NCI-H526 (cell line): ENCODE results near the gene SNX21.
"Not testable (repeated sequence)": the region's sequence is repeated elsewhere in the genome, so short reads cannot be mapped to it uniquely, and the experiment has no call there.

Experiments
- DNase-seq, 2 experiments: peaks; one replicate each; lab custom pipeline; 2025; lab: John Stamatoyannopoulos, UW

The SNX21 gene

DNA sequence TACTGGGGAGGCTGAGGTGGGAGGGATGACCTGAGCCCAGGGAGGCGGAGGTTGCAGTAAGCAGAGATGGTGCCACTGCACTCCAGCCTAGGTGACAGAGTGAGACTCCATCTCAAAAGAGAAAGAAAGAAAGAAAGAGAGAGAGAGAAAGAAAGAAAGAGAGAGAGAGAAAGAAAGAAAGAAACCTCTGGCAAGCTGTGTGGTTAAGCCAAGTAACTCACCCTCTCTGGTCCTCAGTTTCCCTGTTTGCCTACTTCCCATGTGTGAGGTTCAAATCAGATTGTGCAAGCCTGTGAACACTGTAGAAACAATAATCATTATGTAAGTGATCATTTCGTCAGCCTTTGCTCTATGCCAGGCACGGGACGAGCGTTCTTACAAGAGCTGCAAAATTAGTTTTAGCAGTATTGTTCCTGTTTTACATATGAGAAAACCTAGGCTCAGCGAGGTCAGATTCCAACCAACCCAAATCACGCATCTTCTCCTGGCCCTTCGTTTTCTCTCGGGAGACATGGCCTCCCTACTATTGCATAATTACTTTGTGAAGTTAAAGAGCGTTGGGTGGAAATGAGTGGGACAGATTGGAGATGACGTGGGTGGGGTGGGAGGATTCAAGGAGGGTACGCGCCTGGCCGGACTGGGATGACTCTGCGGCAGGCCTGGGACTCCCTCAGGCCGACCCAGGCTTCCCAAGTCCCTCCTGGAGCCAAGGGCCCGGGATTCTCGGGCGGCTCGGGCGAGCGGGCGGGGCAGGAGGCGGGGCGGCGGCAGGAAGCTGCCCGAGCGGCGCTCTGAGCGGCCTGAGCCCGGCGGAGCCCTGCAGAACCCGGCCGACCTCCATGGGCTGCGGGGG is at the start of gene SNX21:
Gene SNX21 (plus strand): TSS at position 770 of the 853 bp plus-strand sequence. CDS start 121 bp downstream, outside the sequence.
- peak; percentile 53 to 88 for DNase-seq

DNA sequence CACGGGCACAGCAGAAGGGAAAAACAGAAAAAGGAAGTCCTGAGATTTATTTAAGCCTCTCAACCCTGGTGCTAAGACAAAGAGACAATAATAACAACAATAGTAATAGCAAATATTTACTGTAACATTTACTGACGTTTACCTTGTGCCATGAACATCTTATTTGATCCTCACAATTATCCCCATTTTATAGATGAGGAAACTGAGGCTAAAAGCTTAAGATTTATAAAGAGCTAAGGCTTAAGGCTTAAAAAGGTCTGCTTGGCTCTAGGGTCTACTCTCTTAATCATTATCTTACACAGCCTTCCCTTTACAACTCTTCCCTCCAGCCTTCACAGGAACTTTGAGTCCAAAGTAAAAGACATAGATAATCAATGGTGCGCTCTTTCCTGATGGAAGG is 45.2 kb upstream of the SNX21 start:
- DNase-seq: no peak

DNA sequence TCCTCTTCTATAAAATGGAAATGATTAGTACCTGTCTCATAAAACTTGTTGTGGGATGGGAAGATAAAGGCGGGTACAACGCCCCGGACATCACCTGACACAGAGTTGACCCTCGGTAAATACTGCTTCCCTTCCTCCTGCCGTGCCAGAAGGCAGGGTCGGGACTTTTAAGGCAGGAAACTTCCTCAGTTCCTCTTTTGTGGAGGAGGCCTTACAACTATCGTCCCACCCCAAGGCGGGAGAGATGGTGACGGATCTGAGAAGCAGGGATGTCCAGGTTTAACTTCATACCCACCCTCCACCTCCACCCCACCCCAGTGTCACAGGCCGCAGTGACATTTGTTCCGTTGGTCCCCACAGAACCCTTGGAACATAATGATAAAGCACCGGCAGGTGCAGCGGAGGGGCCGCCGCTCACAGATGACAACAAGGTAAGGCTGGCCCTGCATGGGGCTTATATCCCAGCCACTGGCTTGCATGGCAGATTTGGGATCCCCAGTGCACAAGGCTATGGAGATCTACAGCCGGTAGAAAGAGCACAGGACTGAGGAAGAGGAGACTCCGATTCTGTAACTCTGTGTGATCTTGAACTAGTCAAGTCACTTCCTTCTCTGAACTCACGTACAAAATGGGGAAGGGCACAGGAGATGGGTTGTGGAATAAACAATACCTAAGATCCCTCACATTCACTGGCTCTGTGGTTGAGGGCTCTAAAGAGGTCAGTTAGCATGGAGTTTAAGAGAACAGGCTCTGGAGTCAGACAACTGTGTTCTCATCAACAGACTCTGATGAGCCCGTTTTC is 41.1 kb upstream of the SNX21 start:
- no peak for DNase-seq

DNA sequence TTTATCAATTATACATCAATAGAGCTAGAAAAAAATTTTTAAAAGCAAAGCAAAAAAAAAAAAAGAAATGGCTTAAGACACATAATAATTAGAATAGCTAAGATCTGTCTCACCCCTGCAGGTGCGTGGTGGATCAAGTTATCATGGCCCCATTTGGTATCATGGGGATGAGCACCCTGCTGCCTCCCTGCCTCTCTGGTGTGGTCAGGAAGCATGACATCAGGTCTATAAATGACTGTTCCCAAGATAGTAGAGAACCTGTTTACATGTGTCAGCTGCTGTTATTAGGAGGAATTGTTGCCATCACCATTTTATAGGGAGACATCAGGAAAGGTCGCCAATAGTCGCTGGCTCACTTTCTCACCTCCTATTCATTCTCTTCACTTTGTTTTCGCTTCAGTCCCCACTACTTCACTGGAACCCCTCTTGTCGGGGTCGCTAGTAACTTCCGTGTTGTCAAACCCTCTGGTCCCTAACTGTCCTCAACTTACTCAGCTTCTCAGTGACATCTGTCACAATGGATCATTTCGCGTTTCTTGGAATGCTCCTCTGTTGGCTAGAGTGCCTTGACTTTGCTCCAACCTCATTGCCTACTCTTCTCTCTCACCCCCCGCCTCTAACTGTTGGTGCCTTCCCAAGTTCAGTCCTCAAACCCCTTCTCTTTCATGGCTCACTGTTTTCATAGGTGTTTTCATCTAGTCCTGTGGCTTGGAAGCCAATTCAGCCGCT is 37.1 kb upstream of the SNX21 start:
- no peak for DNase-seq

GRCh38 chr20:45797510-45797909 is 36.1 kb upstream of the SNX21 start:
- not testable (repeated sequence) for DNase-seq

DNA sequence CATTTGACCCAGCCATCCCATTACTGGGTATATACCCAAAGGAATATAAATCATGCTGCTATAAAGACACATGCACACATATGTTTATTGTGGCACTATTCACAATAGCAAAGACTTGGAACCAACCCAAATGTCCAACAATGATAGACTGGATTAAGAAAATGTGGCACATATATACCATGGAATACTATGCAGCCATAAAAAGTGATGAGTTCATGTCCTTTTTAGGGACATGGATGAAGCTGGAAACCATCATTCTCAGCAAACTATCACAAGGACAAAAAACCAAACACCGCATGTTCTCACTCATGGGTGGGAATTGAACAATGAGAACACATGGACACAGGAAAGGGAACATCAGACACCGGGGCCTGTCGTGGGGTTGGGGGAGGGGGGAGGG is 35.6 kb upstream of the SNX21 start:
- not testable (repeated sequence) for DNase-seq

GRCh38 chr20:45798935-45799642 is 34.5 kb upstream of the SNX21 start:
- DNase-seq: peak in 1 of 2 experiments; percentile 76

- no peak for DNase-seq
Measured at GRCh38 chr20:45801851-45802250, 31.7 kb upstream of the SNX21 start.

DNA sequence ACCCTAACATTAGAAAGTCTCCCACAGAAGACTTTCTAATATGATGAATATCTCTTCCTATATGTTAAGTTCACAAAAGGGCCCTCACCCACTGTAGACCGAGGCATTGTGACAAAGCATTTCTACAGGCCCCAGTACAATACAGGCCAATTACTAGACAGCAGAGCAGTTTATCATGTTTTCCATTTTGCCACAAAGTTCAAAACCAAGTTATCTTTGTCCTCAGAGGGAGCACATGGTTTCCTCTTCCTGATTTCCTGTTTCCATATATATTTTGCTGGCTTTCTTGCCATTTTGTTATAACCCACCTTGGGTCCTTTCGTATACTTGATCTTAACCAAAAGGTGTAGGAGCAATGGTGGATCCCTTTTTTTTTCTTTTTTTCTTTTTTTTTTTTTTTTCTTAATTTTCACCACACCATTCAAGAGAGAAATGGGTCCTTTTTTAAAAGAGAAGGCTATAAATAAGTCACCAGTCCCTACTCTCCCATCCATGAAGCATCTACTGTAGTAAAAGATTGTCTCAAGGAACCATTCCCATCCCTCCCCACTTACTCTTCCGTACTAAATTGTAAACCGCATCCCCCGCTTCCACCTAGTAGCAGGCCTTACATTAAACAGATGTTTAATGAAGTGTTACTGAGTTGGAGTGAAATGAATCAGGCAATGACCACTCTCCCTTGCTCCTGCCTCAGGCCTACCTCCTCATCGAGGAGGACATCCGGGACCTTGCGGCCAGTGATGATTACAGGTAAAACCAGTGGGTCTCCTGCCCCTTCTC is 23.2 kb upstream of the SNX21 start:
- DNase-seq: no peak

- peak; percentile 99 for DNase-seq
Measured at GRCh38 chr20:45812157-45813005, 21.2 kb upstream of the SNX21 start, which contains the start of gene UBE2C. TSS of gene UBE2C (plus strand) at chr20:45812644. CDS start at chr20:45812696, 52 bp downstream.

DNA sequence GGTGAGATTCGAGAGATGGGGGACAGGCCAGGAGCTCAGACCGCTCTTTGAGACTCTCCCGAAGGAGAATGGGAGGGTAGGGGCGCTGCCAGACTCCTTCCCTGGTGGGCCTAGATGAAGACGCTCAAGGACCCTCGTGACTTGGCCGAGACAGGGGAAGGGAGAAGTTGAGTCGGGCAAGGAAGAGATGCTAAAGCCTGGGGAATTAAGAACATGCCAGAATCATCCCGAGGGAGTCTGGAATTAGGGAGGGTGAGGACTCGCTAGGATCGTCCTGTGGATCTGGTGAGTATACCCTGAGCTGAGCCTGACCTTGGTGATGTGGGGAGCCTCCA is 20.6 kb upstream of the SNX21 start:
- no peak for DNase-seq

GRCh38 chr20:45813489-45813888 is 20.1 kb upstream of the SNX21 start:
- no peak for DNase-seq

DNA sequence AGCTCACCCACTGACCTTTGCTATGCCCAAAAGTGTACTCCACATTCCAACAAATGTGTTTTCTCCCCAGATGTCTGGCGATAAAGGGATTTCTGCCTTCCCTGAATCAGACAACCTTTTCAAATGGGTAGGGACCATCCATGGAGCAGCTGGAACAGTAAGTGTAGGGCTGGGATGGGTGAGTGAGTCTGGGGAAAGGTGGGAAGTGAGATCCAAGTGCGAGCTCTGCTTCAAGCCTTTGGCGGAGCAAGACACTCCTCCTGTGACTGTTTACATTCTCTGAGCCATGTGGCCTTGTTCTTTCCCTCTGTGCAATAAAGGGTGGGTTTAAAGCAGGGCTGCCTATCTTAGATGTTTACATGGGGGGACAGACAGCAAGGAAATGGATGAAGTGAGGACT is 19.3 kb upstream of the SNX21 start:
- DNase-seq: no peak

GRCh38 chr20:45816951-45817350 is 16.6 kb upstream of the SNX21 start:
- no peak for DNase-seq

DNA sequence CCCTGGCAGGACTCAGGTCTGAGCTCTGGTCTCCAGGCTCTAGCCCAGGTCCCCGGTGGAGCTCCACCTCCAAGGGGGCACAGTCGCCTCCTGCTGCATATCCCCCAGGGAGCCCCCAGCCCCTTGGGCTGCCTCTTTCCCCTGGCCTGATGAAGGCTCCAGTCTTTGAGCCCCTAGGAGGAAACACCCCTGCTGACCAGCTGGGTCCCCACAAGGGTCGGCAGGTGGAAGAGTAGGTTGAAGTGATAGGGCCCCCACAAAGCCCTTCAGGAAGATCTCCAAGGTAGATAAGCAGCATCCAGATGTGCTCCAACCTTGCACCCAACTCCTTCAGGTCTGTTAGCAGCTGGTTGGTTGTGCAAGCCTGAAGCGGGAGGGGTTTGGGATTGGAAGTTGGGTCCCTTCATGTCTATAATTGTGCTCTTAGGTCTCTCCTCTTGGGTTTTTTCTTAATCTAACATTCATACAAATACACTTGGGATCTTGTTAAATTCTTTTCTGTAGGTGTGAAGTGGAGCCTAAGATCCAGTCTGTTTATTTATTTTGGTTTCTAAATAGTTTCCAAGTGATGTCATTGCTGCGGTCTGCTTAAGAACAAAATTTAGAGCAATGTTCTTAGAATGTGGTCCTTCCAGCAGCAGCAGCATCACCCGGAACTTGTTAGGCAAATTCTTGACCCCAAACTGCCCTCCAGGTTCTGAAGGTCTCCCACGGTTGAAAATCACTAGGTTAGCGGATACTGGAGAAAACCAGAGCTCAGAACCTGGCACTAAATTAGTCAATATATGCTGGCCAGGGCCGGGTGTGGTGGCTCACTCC is 16.0 kb upstream of the SNX21 start:
- no peak for DNase-seq

GRCh38 chr20:45818239-45818638 is 15.4 kb upstream of the SNX21 start:
- DNase-seq: no peak

- no peak for DNase-seq
Measured at GRCh38 chr20:45819466-45819865, 14.1 kb upstream of the SNX21 start.

DNA sequence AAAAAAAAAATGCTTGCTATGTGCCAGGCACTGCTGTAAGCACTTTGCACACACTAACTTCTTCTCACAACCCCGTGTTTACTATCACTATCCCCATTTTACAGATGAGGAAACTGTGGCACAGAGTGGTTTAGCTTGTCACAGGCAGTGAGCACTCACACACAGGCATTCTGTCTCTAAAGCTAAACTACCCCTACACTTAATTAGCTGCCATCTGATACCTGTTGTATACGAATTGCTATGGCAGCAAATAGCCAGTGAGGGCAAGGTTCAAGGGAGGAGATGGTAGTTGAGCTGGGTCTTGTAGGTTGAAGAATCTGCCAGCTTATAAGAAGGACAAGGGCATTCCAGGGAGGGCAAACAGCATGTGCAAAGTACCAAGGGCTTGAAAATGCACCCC is 11.7 kb upstream of the SNX21 start:
- peak; percentile 30 to 39 for DNase-seq

GRCh38 chr20:45822857-45823256 is 10.7 kb upstream of the SNX21 start:
- DNase-seq: peak; percentile 22 to 86
